Gastrocnemius medialis (tissue), 4 donors: ENCODE results near the gene TMCO6.

Experiments
- CTCF ChIP-seq, 5 experiments: fragments of 450-650 bp in 3 of 5; fragments of 200-600 bp in 2 of 5; sonication (generic) in 2 of 5; IDR thresholded peaks in 4 of 5; conservative IDR thresholded peaks in 1 of 5; 1 replicate in 4 of 5; 2 replicates in 1 of 5; pipeline ENCODE4 v1.5.1; 2016 to 2019; ENCODE audit warnings: antibody characterized with exemption in 5 of 5, mild to moderate bottlenecking in 3 of 5, moderate library complexity in 3 of 5
- POLR2A ChIP-seq, 2 donors: fragments of 450-650 bp; IDR thresholded peaks; one replicate each; pipeline ENCODE4 v1.6.1; 2017; ENCODE audit warnings: antibody characterized with exemption in 2 of 2, mild to moderate bottlenecking in 2 of 2, moderate library complexity in 2 of 2

DNA sequence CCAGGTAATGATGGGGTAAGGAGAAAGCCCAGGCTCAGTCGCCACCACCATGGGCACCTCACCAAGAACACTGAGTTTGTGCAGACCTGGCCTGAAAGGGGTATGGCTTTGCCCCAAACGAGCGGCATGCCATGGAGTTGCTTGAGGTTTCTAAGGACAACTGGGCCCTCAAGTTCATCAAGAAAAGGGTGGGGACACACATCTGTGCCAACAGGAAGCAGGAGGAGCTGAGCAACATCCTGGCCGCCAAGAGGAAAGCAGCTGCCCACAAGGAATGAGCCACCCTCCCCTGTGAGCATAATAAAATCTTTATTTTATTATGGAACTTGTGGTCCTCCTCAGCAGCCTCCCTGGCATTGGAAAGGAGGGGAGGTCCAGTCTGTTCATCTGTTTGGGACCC, 30.1 kb upstream of the TMCO6 start:
- no peak for TF ChIP-seq CTCF (IDR thresholded peaks at IDR 0.05 in 4 of 5, conservative IDR thresholded peaks at IDR 0.05 in 1 of 5)
- peak in 1 of 2 donors; percentile 19 for TF ChIP-seq POLR2A (IDR thresholded peaks at IDR 0.05)
